Keratinocyte (primary cell): Measurements from ENCODE around the gene SLC6A3. TPM values are rescaled to one million over a fixed set of nuclear protein-coding genes. Genes with fewer than 3 reads are reported as not detected.

ENCODE experiments used
- DNase-seq: peaks from one replicate; pipeline ENCODE4 v3.0.0-alpha.2; 2011; ENCODE audit warnings: low read depth, missing footprints, low spot score
- FAIRE-seq: peaks from 2 replicates; lab custom pipeline; 2011; peaks lifted over from hg19 to GRCh38; lab: Jason Lieb, UNC
- H2AFZ ChIP-seq: 2 replicates; pipeline ENCODE4 v1.6.0; 2012; ENCODE audit warnings: low read length, control low read depth, inconsistent platforms; ENCODE audit not compliant: control insufficient read depth
- H3K27ac ChIP-seq: 2 replicates; pipeline ENCODE4 v1.5.1; 2011; ENCODE audit warnings: low read length; ENCODE audit not compliant: control insufficient read depth, insufficient read depth
- H3K27me3 ChIP-seq: 3 replicates; pipeline ENCODE4 v1.6.0; 2011; ENCODE audit warnings: low read length; ENCODE audit not compliant: control insufficient read depth, insufficient read depth; ENCODE audit errors: extremely low read depth
- H3K36me3 ChIP-seq, 2 experiments: 2 replicates in 1 of 2; 3 replicates in 1 of 2; pipeline ENCODE4 v1.5.1; 2011; ENCODE audit warnings: low read length in 2 of 2, mild to moderate bottlenecking in 1 of 2; ENCODE audit not compliant: control insufficient read depth in 2 of 2, insufficient read depth in 2 of 2; ENCODE audit errors: extremely low read depth in 1 of 2
- H3K4me1 ChIP-seq: 3 replicates; pipeline ENCODE4 v1.5.1; 2011; ENCODE audit warnings: low read length; ENCODE audit not compliant: control insufficient read depth, insufficient read depth; ENCODE audit errors: extremely low read depth
- H3K4me2 ChIP-seq: 3 replicates; pipeline ENCODE4 v1.6.0; 2011; ENCODE audit warnings: low read depth, low read length; ENCODE audit not compliant: control insufficient read depth, insufficient read depth; ENCODE audit errors: extremely low read depth
- H3K4me3 ChIP-seq, 3 experiments: fragments of 200-600 bp in 1 of 3; sonication (generic) in 1 of 3; 2 replicates in 2 of 3; 3 replicates in 1 of 3; pipeline ENCODE4 v1.5.1; 2011 to 2016; ENCODE audit warnings: low read length in 3 of 3, mild to moderate bottlenecking in 3 of 3, control low read depth in 2 of 3, inconsistent platforms in 1 of 3, low read depth in 1 of 3, mixed read lengths in 1 of 3, mixed run types in 1 of 3, moderate library complexity in 1 of 3; ENCODE audit not compliant: control insufficient read depth in 2 of 3, insufficient read depth in 2 of 3; ENCODE audit errors: extremely low read depth in 1 of 3
- H3K79me2 ChIP-seq: 2 replicates; pipeline ENCODE4 v1.6.0; 2012; ENCODE audit warnings: low read length; ENCODE audit not compliant: control insufficient read depth, insufficient read depth
- H3K9ac ChIP-seq: 3 replicates; pipeline ENCODE4 v1.6.0; 2011; ENCODE audit warnings: low read length; ENCODE audit not compliant: control insufficient read depth, insufficient read depth; ENCODE audit errors: extremely low read depth
- H3K9me1 ChIP-seq: 3 replicates; pipeline ENCODE4 v1.6.0; 2011; ENCODE audit warnings: low read length; ENCODE audit not compliant: control insufficient read depth, insufficient read depth; ENCODE audit errors: extremely low read depth
- H3K9me3 ChIP-seq: 2 replicates; pipeline ENCODE4 v1.5.1; 2012; ENCODE audit warnings: low read depth, low read length; ENCODE audit not compliant: control insufficient read depth
- H4K20me1 ChIP-seq: 3 replicates; pipeline ENCODE4 v1.6.0; 2011; ENCODE audit warnings: low read length; ENCODE audit not compliant: control insufficient read depth, insufficient read depth; ENCODE audit errors: extremely low read depth
- EZH2 ChIP-seq: IDR thresholded peaks from one replicate; pipeline ENCODE4 v1.6.1; 2012; ENCODE audit warnings: inconsistent platforms, mild to moderate bottlenecking, low read length, moderate library complexity
- dilution Hi-C: fragments of 300-500 bp; cut with MboI; formaldehyde crosslinking; loops from one replicate; pipeline ENCODE4 v1.7.0; 2020; ENCODE audit warnings: low sequenced_read_pairs; ENCODE audit not compliant: extremely low pct_ligation_motif_present
- polyA plus RNA-seq, 5 experiments: library from polyadenylated mRNA; depleted of rRNA in 3 of 5; stranded (reverse) in 3 of 5; stranded (forward) in 1 of 5; unstranded in 1 of 5; fragments of >200 nt; gene quantifications; 1 replicate in 1 of 5; 2 replicates in 3 of 5; 3 replicates in 1 of 5; pipeline versions ENCODE4 v1.2.1 to v1.2.3, GENCODE V29; 2011 to 2012; ENCODE audit warnings: missing spikeins in 2 of 5, low read depth in 1 of 5, low replicate concordance in 1 of 5
- TF ChIP-seq, protein P1 (sequence below), 3 experiments: IDR thresholded peaks in 1 of 3; conservative IDR thresholded peaks in 1 of 3; optimal IDR thresholded peaks in 1 of 3; 2 replicates in 2 of 3; 3 replicates in 1 of 3; pipeline versions ENCODE3 to v1.5.1; 2011; ENCODE audit warnings: low read length in 3 of 3, mild to moderate bottlenecking in 3 of 3, moderate library complexity in 2 of 3, control low read depth in 1 of 3, inconsistent platforms in 1 of 3; ENCODE audit not compliant: insufficient read depth in 2 of 3; ENCODE audit errors: extremely low read depth in 1 of 3

The SLC6A3 gene
- polyA plus RNA-seq, 1 donor (not counting 4 experiments of a cell fraction or from before 2014, with no cell fraction given): 0.03 TPM

- H3K79me2 ChIP-seq: no peaks in the 10 kb centered on the region
- H3K27me3 ChIP-seq: no peaks in the 10 kb centered on the region
- no peaks in the 10 kb centered on the region for H3K9me1 ChIP-seq
- H3K4me1 ChIP-seq: no peaks in the 10 kb centered on the region
- H3K4me2 ChIP-seq: no peak overlapping the region
- peaks cover 3% of the 10 kb centered on the region for H4K20me1 ChIP-seq
- H3K4me3 ChIP-seq: no peak overlapping the region
- no peak for FAIRE-seq
- H3K9ac ChIP-seq: no peak overlapping the region
- no peak overlapping the region for H3K27ac ChIP-seq
- peaks cover 18 to 32% of the 10 kb centered on the region in 2 experiments for H3K36me3 ChIP-seq
- H2AFZ ChIP-seq: no peak overlapping the region
- no peak for DNase-seq
- no peaks in the 10 kb centered on the region for H3K9me3 ChIP-seq
- TF ChIP-seq, protein P1, sequence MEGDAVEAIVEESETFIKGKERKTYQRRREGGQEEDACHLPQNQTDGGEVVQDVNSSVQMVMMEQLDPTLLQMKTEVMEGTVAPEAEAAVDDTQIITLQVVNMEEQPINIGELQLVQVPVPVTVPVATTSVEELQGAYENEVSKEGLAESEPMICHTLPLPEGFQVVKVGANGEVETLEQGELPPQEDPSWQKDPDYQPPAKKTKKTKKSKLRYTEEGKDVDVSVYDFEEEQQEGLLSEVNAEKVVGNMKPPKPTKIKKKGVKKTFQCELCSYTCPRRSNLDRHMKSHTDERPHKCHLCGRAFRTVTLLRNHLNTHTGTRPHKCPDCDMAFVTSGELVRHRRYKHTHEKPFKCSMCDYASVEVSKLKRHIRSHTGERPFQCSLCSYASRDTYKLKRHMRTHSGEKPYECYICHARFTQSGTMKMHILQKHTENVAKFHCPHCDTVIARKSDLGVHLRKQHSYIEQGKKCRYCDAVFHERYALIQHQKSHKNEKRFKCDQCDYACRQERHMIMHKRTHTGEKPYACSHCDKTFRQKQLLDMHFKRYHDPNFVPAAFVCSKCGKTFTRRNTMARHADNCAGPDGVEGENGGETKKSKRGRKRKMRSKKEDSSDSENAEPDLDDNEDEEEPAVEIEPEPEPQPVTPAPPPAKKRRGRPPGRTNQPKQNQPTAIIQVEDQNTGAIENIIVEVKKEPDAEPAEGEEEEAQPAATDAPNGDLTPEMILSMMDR (optimal IDR thresholded peaks at IDR 0.05 in 1 of 3, IDR thresholded peaks at IDR 0.05 in 1 of 3, conservative IDR thresholded peaks at IDR 0.05 in 1 of 3; ENCODE audit: extremely low read depth in 1 of 3, insufficient read depth in 2 of 3, low read length in 3 of 3): no peak
- no peak for TF ChIP-seq EZH2
- dilution Hi-C loops: no loop called here
These were observed 37.8 kb upstream of the SLC6A3 start for GRCh38 chr5:1483064-1483463.

- dilution Hi-C loops: no loop called here
- FAIRE-seq: no peak
- Histone ChIP-seq H3K9me3 (no peaks in the 10 kb centered on the region), H2AFZ (no peak overlapping the region), H3K9ac (no peak overlapping the region), H4K20me1 (no peaks in the 10 kb centered on the region), H3K27me3 (no peaks in the 10 kb centered on the region), H3K4me3 (no peak overlapping the region), H3K79me2 (no peaks in the 10 kb centered on the region), H3K4me2 (no peak overlapping the region), H3K36me3 (peaks cover 15 to 30% of the 10 kb centered on the region in 2 experiments), H3K27ac (no peak overlapping the region), H3K4me1 (no peaks in the 10 kb centered on the region), H3K9me1 (no peaks in the 10 kb centered on the region)
- TF ChIP-seq, protein P1 (optimal IDR thresholded peaks at IDR 0.05 in 1 of 3, IDR thresholded peaks at IDR 0.05 in 1 of 3, conservative IDR thresholded peaks at IDR 0.05 in 1 of 3; ENCODE audit: extremely low read depth in 1 of 3, insufficient read depth in 2 of 3, low read length in 3 of 3): no peak
- TF ChIP-seq EZH2: no peak
- DNase-seq: no peak
These were observed 36.7 kb upstream of the SLC6A3 start for GRCh38 chr5:1481959-1482331.
